Tibial nerve (tissue), 4 donors: ENCODE data around the gene MPV17. TPM values are rescaled to one million over a fixed set of nuclear protein-coding genes. Genes with fewer than 3 reads are reported as not detected.
"Not testable (repeated sequence)": the region's sequence is repeated elsewhere in the genome, so short reads cannot be mapped to it uniquely, and the experiment has no call there.

ENCODE experiments used
- DNase-seq, 2 donors: peaks; one replicate each; pipeline ENCODE4 v3.0.0-alpha.2; 2019; ENCODE audit warnings: low spot score in 2 of 2
- H3K27ac ChIP-seq, 4 donors: fragments of 200-600 bp; sonication (generic) in 3 of 4; one replicate each; pipeline ENCODE4 v1.5.1; 2017 to 2019; ENCODE audit warnings: mild to moderate bottlenecking in 1 of 4
- H3K27me3 ChIP-seq, 2 donors: fragments of 200-600 bp; sonication (generic) in 1 of 2; one replicate each; pipeline versions ENCODE4 v1.5.1 to v1.6.0; 2017 to 2019
- H3K36me3 ChIP-seq, 3 donors: fragments of 200-600 bp; sonication (generic); one replicate each; pipeline ENCODE4 v1.5.1; 2018 to 2019
- H3K4me1 ChIP-seq, 4 donors: fragments of 200-600 bp; sonication (generic) in 3 of 4; one replicate each; pipeline ENCODE4 v1.5.1; 2017 to 2019
- H3K4me3 ChIP-seq, 4 donors: fragments of 200-600 bp; sonication (generic) in 3 of 4; one replicate each; pipeline ENCODE4 v1.5.1; 2017 to 2019; ENCODE audit warnings: mild to moderate bottlenecking in 1 of 4, moderate library complexity in 1 of 4
- H3K9me3 ChIP-seq, 4 donors: fragments of 200-600 bp; sonication (generic) in 3 of 4; one replicate each; pipeline ENCODE4 v1.5.1; 2017 to 2019
- CTCF ChIP-seq, 5 experiments: fragments of 200-600 bp in 3 of 5; fragments of 450-650 bp in 2 of 5; sonication (generic) in 3 of 5; IDR thresholded peaks; one replicate each; pipeline ENCODE4 v1.5.1; 2016 to 2019; ENCODE audit warnings: antibody characterized with exemption in 5 of 5, mild to moderate bottlenecking in 3 of 5, moderate library complexity in 2 of 5
- EP300 ChIP-seq, 2 donors: sonication (generic); formaldehyde crosslinking; IDR thresholded peaks; one replicate each; pipeline ENCODE4 v1.6.1; 2017; ENCODE audit warnings: antibody characterized with exemption in 2 of 2, mild to moderate bottlenecking in 1 of 2
- POLR2A ChIP-seq, 2 donors: fragments of 450-650 bp; IDR thresholded peaks; one replicate each; pipeline ENCODE4 v1.6.1; 2017; ENCODE audit warnings: antibody characterized with exemption in 2 of 2, mild to moderate bottlenecking in 2 of 2, moderate library complexity in 2 of 2
- WGBS, 2 donors: methylation state at CpG; one replicate each; pipeline ENCODE4 v1.1.5; 2018; 5-methylcytosine and 5-hydroxymethylcytosine counted together
- total RNA-seq, 4 donors: library from RNA; depleted of rRNA; stranded (reverse); fragments of >200 nt; gene quantifications; one replicate each; pipeline ENCODE4 v1.1.0, GENCODE V29; 2016

Gene MPV17
- total RNA-seq, 4 donors from 2014 or later: 68.4 to 105 (median 87.3) TPM

- 73 to 77% methylated on average over 7 of the region's 7 CpGs for WGBS, 2 donors
- Histone ChIP-seq H3K27me3 (no peaks in the 10 kb centered on the region), H3K4me1 (peaks cover 0 to 54% (median 18%) of the 10 kb centered on the region in 4 donors), H3K27ac (no peak overlapping the region), H3K4me3 (no peak overlapping the region), H3K9me3 (no peaks in the 10 kb centered on the region), H3K36me3 (no peaks in the 10 kb centered on the region)
- no peak for DNase-seq
- TF ChIP-seq CTCF (IDR thresholded peaks at IDR 0.05): no peak
- no peak for TF ChIP-seq POLR2A (IDR thresholded peaks at IDR 0.05)
- no peak for TF ChIP-seq EP300 (IDR thresholded peaks at IDR 0.05)
Measured at GRCh38 chr2:27353762-27354596, 31.1 kb upstream of the MPV17 start.

GRCh38 chr2:27353386-27353761 is 30.5 kb upstream of the MPV17 start:
- not testable (repeated sequence) for H3K4me3 ChIP-seq, H3K27me3 ChIP-seq, H3K27ac ChIP-seq, H3K36me3 ChIP-seq, DNase-seq, H3K9me3 ChIP-seq
- WGBS, 2 donors: 91 to 95% methylated on average over 5 of the region's 5 CpGs
- H3K4me1 ChIP-seq: peaks cover 0 to 54% (median 18%) of the 10 kb centered on the region in 4 donors

GRCh38 chr2:27351802-27352598 is 29.1 kb upstream of the MPV17 start:
- TF ChIP-seq EP300 (IDR thresholded peaks at IDR 0.05) (no peak), POLR2A (IDR thresholded peaks at IDR 0.05) (no peak), CTCF (IDR thresholded peaks at IDR 0.05) (no peak)
- H3K4me3 ChIP-seq: no peak overlapping the region
- H3K9me3 ChIP-seq: no peaks in the 10 kb centered on the region
- no peak for DNase-seq
- H3K27me3 ChIP-seq: no peaks in the 10 kb centered on the region
- H3K27ac ChIP-seq: no peak overlapping the region
- 81 to 88% methylated on average over 6 of the region's 6 CpGs for WGBS, 2 donors
- no peaks in the 10 kb centered on the region for H3K36me3 ChIP-seq
- H3K4me1 ChIP-seq: peaks cover 0 to 52% (median 13%) of the 10 kb centered on the region in 4 donors

GRCh38 chr2:27350106-27350693 is 27.3 kb upstream of the MPV17 start:
- H3K27ac ChIP-seq: no peak overlapping the region
- no peak overlapping the region for H3K4me3 ChIP-seq

More at GRCh38 chr2:27350106-27350693, 27.3 kb upstream of the MPV17 start:
- no peak for TF ChIP-seq CTCF (IDR thresholded peaks at IDR 0.05)
- TF ChIP-seq EP300 (IDR thresholded peaks at IDR 0.05): no peak
- TF ChIP-seq POLR2A (IDR thresholded peaks at IDR 0.05): no peak
- Histone ChIP-seq H3K27me3 (no peaks in the 10 kb centered on the region), H3K36me3 (no peaks in the 10 kb centered on the region), H3K4me1 (peaks cover 0 to 44% (median 6%) of the 10 kb centered on the region in 4 donors), H3K9me3 (no peaks in the 10 kb centered on the region)
- WGBS, 2 donors: 72% methylated on average over 7 of the region's 7 CpGs
- no peak for DNase-seq
